T-helper 2 cell treated with Interferon-gamma antibody and Interleukin-4, amounts not matched to agents 5 μg/mL and 100 μg/mL, for 36 hours (primary cell): ENCODE results near the gene NHLRC3.
"Not testable (repeated sequence)": the region's sequence is repeated elsewhere in the genome, so short reads cannot be mapped to it uniquely, and the experiment has no call there.

Source experiments
- DNase-seq: peaks from one replicate; pipeline ENCODE4 v3.0.0; 2021; ENCODE audit warnings: low spot score
- H3K27ac Mint-ChIP-seq: one replicate; pipeline ENCODE4 v1.8.0; 2021; ENCODE audit warnings: mild to moderate bottlenecking, mixed read lengths
- H3K27me3 Mint-ChIP-seq: one replicate; pipeline ENCODE4 v1.8.0; 2021; ENCODE audit warnings: low read depth, mixed read lengths
- H3K36me3 Mint-ChIP-seq: one replicate; pipeline ENCODE4 v1.8.0; 2021; ENCODE audit warnings: low read depth, mixed read lengths
- H3K4me1 Mint-ChIP-seq: one replicate; pipeline ENCODE4 v1.8.0; 2021; ENCODE audit warnings: low read depth, mixed read lengths
- H3K4me3 Mint-ChIP-seq: one replicate; pipeline ENCODE4 v1.8.0; 2022; ENCODE audit warnings: mild to moderate bottlenecking, moderate library complexity, mixed read lengths
- H3K9me3 Mint-ChIP-seq: one replicate; pipeline ENCODE4 v1.8.0; 2021; ENCODE audit warnings: mixed read lengths

The NHLRC3 gene, protein sequence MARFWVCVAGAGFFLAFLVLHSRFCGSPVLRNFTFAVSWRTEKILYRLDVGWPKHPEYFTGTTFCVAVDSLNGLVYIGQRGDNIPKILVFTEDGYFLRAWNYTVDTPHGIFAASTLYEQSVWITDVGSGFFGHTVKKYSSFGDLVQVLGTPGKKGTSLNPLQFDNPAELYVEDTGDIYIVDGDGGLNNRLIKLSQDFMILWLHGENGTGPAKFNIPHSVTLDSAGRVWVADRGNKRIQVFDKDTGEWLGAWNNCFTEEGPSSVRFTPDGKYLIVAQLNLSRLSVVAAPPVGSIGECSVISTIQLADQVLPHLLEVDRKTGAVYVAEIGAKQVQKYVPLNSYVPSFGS

GRCh38 chr13:39037880-39038568 is at the start of gene NHLRC3, which contains the start of gene PROSER1:
Gene NHLRC3 (plus strand): TSS chr13:39038456. CDS start chr13:39038640, 184 bp downstream.
Gene PROSER1 (minus strand): TSS chr13:39038089. CDS start chr13:39037242, 847 bp downstream.
- no peaks in the 10 kb centered on the region for H3K9me3 Mint-ChIP-seq
- H3K4me1 Mint-ChIP-seq = peaks cover 49% of the 10 kb centered on the region
- peaks cover 24% of the 10 kb centered on the region for H3K36me3 Mint-ChIP-seq
- DNase-seq = peak; percentile 74
- H3K27ac Mint-ChIP-seq = peak within 1 kb of the TSS; percentile 98
- H3K4me3 Mint-ChIP-seq = peak within 1 kb of the TSS; percentile 99
- H3K27me3 Mint-ChIP-seq = no peaks in the 10 kb centered on the region

DNA sequence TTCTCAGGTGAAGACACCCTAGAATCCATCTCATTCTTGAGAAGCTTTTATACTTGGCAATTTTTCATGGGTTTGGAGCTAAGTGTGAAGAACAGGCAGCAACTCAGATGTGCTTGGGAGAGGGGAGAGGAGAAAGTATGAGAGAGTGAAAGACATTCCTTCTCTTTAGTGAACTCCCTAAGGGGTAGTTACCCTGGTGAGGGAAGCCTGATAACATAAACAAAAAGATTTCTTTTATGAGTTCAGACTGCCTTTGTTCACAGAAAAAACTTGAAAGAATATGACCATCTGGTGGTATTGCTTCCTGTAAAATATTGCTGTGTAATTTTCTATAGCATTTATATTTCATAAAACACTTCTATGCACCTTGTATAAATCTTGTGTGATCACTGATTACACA is 47.6 kb upstream of the NHLRC3 start, which contains the start of gene STOML3:
TSS of gene STOML3 (minus strand) at position 139 of the 400 bp plus-strand sequence. CDS start at position 29, 110 bp downstream.
- DNase-seq = no peak
- Mint-ChIP-seq H3K4me3 (no peak within 1 kb of the TSS), H3K4me1 (no peaks in the 10 kb centered on the region), H3K9me3 (no peaks in the 10 kb centered on the region), H3K36me3 (no peaks in the 10 kb centered on the region), H3K27me3 (peaks cover 3% of the 10 kb centered on the region), H3K27ac (no peak within 1 kb of the TSS)

DNA sequence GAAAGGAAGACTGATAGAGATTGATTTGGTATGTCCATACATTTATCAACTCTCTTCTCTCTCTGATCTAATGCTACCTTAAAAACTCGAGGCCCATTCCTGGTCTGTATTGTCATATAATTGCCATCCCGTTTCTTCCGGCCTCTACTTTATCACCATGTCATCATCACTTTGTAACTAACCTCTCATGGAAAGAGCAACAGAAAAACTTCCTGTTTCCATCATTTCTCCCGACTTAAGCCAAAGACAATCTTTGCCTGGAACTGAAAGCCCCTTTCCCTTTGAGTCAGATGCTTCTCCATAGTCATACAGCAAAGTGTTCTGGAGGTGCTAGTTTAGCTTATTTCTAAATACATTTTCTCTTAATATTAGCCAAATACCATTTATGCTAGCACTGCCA is 44.9 kb upstream of the NHLRC3 start:
- Mint-ChIP-seq H3K27ac (no peak overlapping the region), H3K4me1 (no peaks in the 10 kb centered on the region), H3K27me3 (peaks cover 3% of the 10 kb centered on the region), H3K4me3 (no peak overlapping the region), H3K9me3 (no peaks in the 10 kb centered on the region), H3K36me3 (no peaks in the 10 kb centered on the region)
- no peak for DNase-seq

DNA sequence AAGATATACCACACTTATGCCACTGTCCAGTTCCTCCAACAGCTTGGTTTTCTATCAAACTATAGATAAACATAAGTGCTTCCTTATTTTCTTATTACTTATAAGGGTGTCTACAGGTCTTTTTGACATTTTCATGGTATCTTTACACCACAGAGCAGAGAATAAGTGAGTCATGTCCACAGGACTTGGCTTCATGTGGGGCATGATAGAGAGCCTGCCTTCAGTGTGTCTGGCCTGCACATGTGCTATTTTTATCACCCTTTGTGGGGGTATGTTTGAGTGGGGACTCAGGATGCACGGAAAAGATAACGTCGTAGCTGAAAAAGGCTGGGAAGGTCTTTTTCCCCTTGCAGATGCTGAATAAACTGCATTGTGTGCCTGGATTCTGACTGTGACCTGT is 39.5 kb upstream of the NHLRC3 start:
- no peak overlapping the region for H3K27ac Mint-ChIP-seq
- H3K27me3 Mint-ChIP-seq = no peaks in the 10 kb centered on the region
- no peak for DNase-seq
- H3K9me3 Mint-ChIP-seq = no peaks in the 10 kb centered on the region
- H3K4me3 Mint-ChIP-seq = no peak overlapping the region
- H3K36me3 Mint-ChIP-seq = no peaks in the 10 kb centered on the region
- no peaks in the 10 kb centered on the region for H3K4me1 Mint-ChIP-seq

DNA sequence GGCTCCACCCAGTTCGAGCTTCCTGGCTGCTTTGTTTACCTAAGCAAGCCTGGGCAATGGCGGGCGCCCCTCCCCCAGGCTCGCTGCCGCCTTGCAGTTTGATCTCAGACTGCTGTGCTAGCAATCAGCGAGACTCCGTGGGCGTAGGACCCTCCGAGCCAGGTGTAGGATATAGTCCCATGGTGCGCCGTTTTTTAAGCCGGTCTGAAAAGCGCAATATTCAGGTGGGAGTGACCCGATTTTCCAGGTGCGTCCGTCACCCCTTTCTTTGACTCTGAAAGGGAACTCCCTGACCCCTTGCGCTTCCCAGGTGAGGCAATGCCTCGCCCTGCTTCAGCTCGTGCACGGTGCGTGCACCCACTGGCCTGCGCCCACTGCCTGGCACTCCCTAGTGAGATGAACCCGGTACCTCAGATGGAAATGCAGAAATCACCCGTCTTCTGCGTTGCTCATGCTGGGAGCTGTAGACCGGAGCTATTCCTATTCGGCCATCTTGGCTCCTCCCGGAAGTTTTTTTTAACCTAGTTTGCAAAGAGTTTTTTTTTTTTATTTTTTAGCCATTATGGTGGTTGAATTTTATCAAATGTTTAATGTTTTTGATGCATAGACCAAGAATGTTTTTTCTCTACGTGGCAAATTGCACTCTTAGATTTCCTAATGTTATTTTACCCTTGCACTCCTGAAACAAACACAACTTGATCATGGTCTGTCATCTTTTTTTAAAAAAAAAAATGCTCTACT is 31.7 kb upstream of the NHLRC3 start:
- H3K27me3 Mint-ChIP-seq, H3K4me3 Mint-ChIP-seq, H3K4me1 Mint-ChIP-seq, H3K9me3 Mint-ChIP-seq, DNase-seq, H3K27ac Mint-ChIP-seq: not testable (repeated sequence)
- peaks cover 24% of the 10 kb centered on the region for H3K36me3 Mint-ChIP-seq

GRCh38 chr13:39012608-39013007 is 25.6 kb upstream of the NHLRC3 start:
- peaks cover 4% of the 10 kb centered on the region for H3K4me1 Mint-ChIP-seq
- no peak overlapping the region for H3K27ac Mint-ChIP-seq
- no peaks in the 10 kb centered on the region for H3K27me3 Mint-ChIP-seq
- no peak for DNase-seq
- H3K9me3 Mint-ChIP-seq = no peaks in the 10 kb centered on the region
- peaks cover 62% of the 10 kb centered on the region for H3K36me3 Mint-ChIP-seq
- no peak overlapping the region for H3K4me3 Mint-ChIP-seq

GRCh38 chr13:39013462-39013861 is 24.8 kb upstream of the NHLRC3 start:
- Mint-ChIP-seq H3K4me1 (peaks cover 9% of the 10 kb centered on the region), H3K27me3 (no peaks in the 10 kb centered on the region), H3K36me3 (peaks cover 66% of the 10 kb centered on the region), H3K4me3 (no peak overlapping the region), H3K27ac (no peak overlapping the region), H3K9me3 (no peaks in the 10 kb centered on the region)
- no peak for DNase-seq

DNA sequence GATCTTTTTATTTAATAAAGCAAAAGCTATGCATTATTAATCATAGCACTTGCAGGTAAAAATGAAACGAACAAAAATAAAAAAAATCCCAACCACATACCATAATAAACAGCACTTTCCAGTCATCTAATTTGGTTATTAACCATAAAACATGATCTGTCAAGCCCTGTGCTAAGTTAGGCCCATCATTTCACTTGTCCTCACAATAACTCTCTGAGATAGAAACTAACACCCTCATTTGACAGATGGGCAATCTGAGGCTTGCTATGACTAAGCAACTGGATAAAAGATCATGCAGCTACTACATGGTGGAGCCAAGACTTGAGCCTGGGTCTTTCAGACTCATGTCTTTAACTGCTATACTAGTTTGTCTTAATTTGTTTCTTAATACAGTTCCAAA is 22.2 kb upstream of the NHLRC3 start:
- no peaks in the 10 kb centered on the region for H3K9me3 Mint-ChIP-seq
- H3K27ac Mint-ChIP-seq = no peak overlapping the region
- peaks cover 63% of the 10 kb centered on the region for H3K36me3 Mint-ChIP-seq
- peaks cover 16% of the 10 kb centered on the region for H3K4me1 Mint-ChIP-seq
- no peaks in the 10 kb centered on the region for H3K27me3 Mint-ChIP-seq
- H3K4me3 Mint-ChIP-seq = no peak overlapping the region
- DNase-seq = no peak

GRCh38 chr13:39016787-39017186 is 21.5 kb upstream of the NHLRC3 start:
- Mint-ChIP-seq H3K36me3 (peaks cover 62% of the 10 kb centered on the region), H3K27ac (no peak overlapping the region), H3K4me3 (no peak overlapping the region), H3K9me3 (no peaks in the 10 kb centered on the region), H3K27me3 (no peaks in the 10 kb centered on the region), H3K4me1 (peaks cover 16% of the 10 kb centered on the region)
- no peak for DNase-seq

DNA sequence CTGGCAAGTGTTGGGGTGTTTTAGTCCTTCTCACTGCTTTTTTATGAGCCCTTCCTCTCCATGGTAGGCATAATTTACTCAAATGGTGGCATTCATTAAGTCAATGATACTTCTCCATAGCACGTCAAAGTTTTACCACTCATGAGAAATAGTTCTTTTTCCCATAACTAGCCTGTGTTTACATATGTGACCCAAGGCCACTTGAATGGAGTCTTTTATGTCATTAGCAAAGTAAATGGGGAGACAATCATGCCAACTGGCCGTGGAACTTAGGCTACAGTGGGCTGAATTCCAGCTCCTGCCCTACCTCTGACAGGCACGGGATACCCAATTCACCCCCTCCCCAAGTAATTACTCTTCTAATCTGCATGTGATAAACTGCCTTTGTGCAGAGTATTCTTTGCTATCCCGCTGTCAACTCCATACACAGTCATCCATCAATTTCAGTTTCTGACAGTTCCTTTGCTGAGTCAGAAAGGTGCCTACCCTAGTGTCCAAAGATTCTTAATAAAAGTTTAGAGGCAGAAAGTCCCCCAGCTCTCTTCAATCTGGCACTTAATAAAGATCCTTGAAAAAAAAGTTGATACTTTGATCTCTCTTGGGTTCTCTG is 17.3 kb upstream of the NHLRC3 start:
- no peaks in the 10 kb centered on the region for H3K27me3 Mint-ChIP-seq
- DNase-seq = no peak
- no peaks in the 10 kb centered on the region for H3K9me3 Mint-ChIP-seq
- peaks cover 16% of the 10 kb centered on the region for H3K4me1 Mint-ChIP-seq
- H3K36me3 Mint-ChIP-seq = peaks cover 58% of the 10 kb centered on the region
- H3K27ac Mint-ChIP-seq = no peak overlapping the region
- H3K4me3 Mint-ChIP-seq = no peak overlapping the region

DNA sequence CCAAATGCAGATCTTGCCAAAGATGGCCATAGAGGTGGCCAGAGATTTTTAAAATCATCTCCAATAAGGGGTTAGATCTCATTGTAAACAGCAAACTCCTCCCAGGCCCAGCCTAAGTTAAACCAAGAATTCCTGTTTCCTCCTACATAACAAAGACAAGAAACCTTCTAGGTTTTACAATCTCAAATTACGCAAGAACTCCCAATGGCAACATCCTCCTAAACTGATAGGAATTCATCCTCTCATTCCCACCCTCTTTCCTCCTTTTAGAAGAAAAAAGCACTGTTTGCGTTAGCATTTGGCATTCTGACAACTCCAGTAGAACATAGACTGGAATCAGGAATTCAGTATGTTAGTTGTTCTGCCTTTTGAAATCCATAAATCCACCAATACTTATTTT is 14.9 kb upstream of the NHLRC3 start:
- no peak overlapping the region for H3K27ac Mint-ChIP-seq
- peaks cover 63% of the 10 kb centered on the region for H3K36me3 Mint-ChIP-seq
- H3K9me3 Mint-ChIP-seq = no peaks in the 10 kb centered on the region
- H3K4me3 Mint-ChIP-seq = no peak overlapping the region
- H3K27me3 Mint-ChIP-seq = no peaks in the 10 kb centered on the region
- H3K4me1 Mint-ChIP-seq = peaks cover 7% of the 10 kb centered on the region
- DNase-seq = no peak

DNA sequence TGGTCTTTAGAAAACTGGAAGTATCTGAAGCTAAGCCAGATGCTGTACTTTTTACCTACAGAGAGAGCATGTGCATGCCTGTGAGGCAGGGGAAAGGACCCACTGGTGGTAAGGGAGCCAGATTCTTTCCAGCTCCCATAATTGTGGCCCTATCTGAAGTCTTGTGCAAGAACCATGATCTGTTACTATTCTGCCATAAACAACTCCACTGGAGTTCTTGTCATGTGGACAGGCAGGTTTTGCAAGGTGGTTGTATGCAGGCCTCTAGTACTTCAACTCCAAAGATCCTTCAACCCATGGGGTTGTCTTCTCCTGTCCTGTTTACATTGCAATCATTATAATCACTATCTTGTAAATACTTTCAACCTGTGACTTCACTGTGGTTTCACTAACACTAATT is 14.5 kb upstream of the NHLRC3 start:
- Mint-ChIP-seq H3K4me3 (no peak overlapping the region), H3K27me3 (no peaks in the 10 kb centered on the region), H3K4me1 (peaks cover 5% of the 10 kb centered on the region), H3K27ac (no peak overlapping the region), H3K36me3 (peaks cover 63% of the 10 kb centered on the region), H3K9me3 (no peaks in the 10 kb centered on the region)
- DNase-seq = no peak

GRCh38 chr13:39025433-39025839 is 12.8 kb upstream of the NHLRC3 start:
- no peaks in the 10 kb centered on the region for H3K9me3 Mint-ChIP-seq
- H3K4me1 Mint-ChIP-seq = peaks cover 2% of the 10 kb centered on the region
- no peak overlapping the region for H3K4me3 Mint-ChIP-seq
- peaks cover 57% of the 10 kb centered on the region for H3K36me3 Mint-ChIP-seq
- no peak overlapping the region for H3K27ac Mint-ChIP-seq
- DNase-seq = no peak
- no peaks in the 10 kb centered on the region for H3K27me3 Mint-ChIP-seq
